Keratinocyte (primary cell): ENCODE measurements around the gene ARHGAP10. TPM values are rescaled to one million over a fixed set of nuclear protein-coding genes. Genes with fewer than 3 reads are reported as not detected.

Experiments used
- DNase-seq: peaks from one replicate; pipeline ENCODE4 v3.0.0-alpha.2; 2011; ENCODE audit warnings: low read depth, missing footprints, low spot score
- FAIRE-seq: peaks from 2 replicates; lab custom pipeline; 2011; peaks lifted over from hg19 to GRCh38; lab: Jason Lieb, UNC
- H2AFZ ChIP-seq: 2 replicates; pipeline ENCODE4 v1.6.0; 2012; ENCODE audit warnings: low read length, control low read depth, inconsistent platforms; ENCODE audit not compliant: control insufficient read depth
- H3K27ac ChIP-seq: 2 replicates; pipeline ENCODE4 v1.5.1; 2011; ENCODE audit warnings: low read length; ENCODE audit not compliant: control insufficient read depth, insufficient read depth
- H3K27me3 ChIP-seq: 3 replicates; pipeline ENCODE4 v1.6.0; 2011; ENCODE audit warnings: low read length; ENCODE audit not compliant: control insufficient read depth, insufficient read depth; ENCODE audit errors: extremely low read depth
- H3K36me3 ChIP-seq, 2 experiments: 2 replicates in 1 of 2; 3 replicates in 1 of 2; pipeline ENCODE4 v1.5.1; 2011; ENCODE audit warnings: low read length in 2 of 2, mild to moderate bottlenecking in 1 of 2; ENCODE audit not compliant: control insufficient read depth in 2 of 2, insufficient read depth in 2 of 2; ENCODE audit errors: extremely low read depth in 1 of 2
- H3K4me1 ChIP-seq: 3 replicates; pipeline ENCODE4 v1.5.1; 2011; ENCODE audit warnings: low read length; ENCODE audit not compliant: control insufficient read depth, insufficient read depth; ENCODE audit errors: extremely low read depth
- H3K4me2 ChIP-seq: 3 replicates; pipeline ENCODE4 v1.6.0; 2011; ENCODE audit warnings: low read depth, low read length; ENCODE audit not compliant: control insufficient read depth, insufficient read depth; ENCODE audit errors: extremely low read depth
- H3K4me3 ChIP-seq, 3 experiments: fragments of 200-600 bp in 1 of 3; sonication (generic) in 1 of 3; 2 replicates in 2 of 3; 3 replicates in 1 of 3; pipeline ENCODE4 v1.5.1; 2011 to 2016; ENCODE audit warnings: low read length in 3 of 3, mild to moderate bottlenecking in 3 of 3, control low read depth in 2 of 3, inconsistent platforms in 1 of 3, low read depth in 1 of 3, mixed read lengths in 1 of 3, mixed run types in 1 of 3, moderate library complexity in 1 of 3; ENCODE audit not compliant: control insufficient read depth in 2 of 3, insufficient read depth in 2 of 3; ENCODE audit errors: extremely low read depth in 1 of 3
- H3K79me2 ChIP-seq: 2 replicates; pipeline ENCODE4 v1.6.0; 2012; ENCODE audit warnings: low read length; ENCODE audit not compliant: control insufficient read depth, insufficient read depth
- H3K9ac ChIP-seq: 3 replicates; pipeline ENCODE4 v1.6.0; 2011; ENCODE audit warnings: low read length; ENCODE audit not compliant: control insufficient read depth, insufficient read depth; ENCODE audit errors: extremely low read depth
- H3K9me1 ChIP-seq: 3 replicates; pipeline ENCODE4 v1.6.0; 2011; ENCODE audit warnings: low read length; ENCODE audit not compliant: control insufficient read depth, insufficient read depth; ENCODE audit errors: extremely low read depth
- H3K9me3 ChIP-seq: 2 replicates; pipeline ENCODE4 v1.5.1; 2012; ENCODE audit warnings: low read depth, low read length; ENCODE audit not compliant: control insufficient read depth
- H4K20me1 ChIP-seq: 3 replicates; pipeline ENCODE4 v1.6.0; 2011; ENCODE audit warnings: low read length; ENCODE audit not compliant: control insufficient read depth, insufficient read depth; ENCODE audit errors: extremely low read depth
- EZH2 ChIP-seq: IDR thresholded peaks from one replicate; pipeline ENCODE4 v1.6.1; 2012; ENCODE audit warnings: inconsistent platforms, mild to moderate bottlenecking, low read length, moderate library complexity
- dilution Hi-C: fragments of 300-500 bp; cut with MboI; formaldehyde crosslinking; loops from one replicate; pipeline ENCODE4 v1.7.0; 2020; ENCODE audit warnings: low sequenced_read_pairs; ENCODE audit not compliant: extremely low pct_ligation_motif_present
- polyA plus RNA-seq, 5 experiments: library from polyadenylated mRNA; depleted of rRNA in 3 of 5; stranded (reverse) in 3 of 5; stranded (forward) in 1 of 5; unstranded in 1 of 5; fragments of >200 nt; gene quantifications; 1 replicate in 1 of 5; 2 replicates in 3 of 5; 3 replicates in 1 of 5; pipeline versions ENCODE4 v1.2.1 to v1.2.3, GENCODE V29; 2011 to 2012; ENCODE audit warnings: missing spikeins in 2 of 5, low read depth in 1 of 5, low replicate concordance in 1 of 5
- TF ChIP-seq, protein P1 (sequence below), 3 experiments: IDR thresholded peaks in 1 of 3; conservative IDR thresholded peaks in 1 of 3; optimal IDR thresholded peaks in 1 of 3; 2 replicates in 2 of 3; 3 replicates in 1 of 3; pipeline versions ENCODE3 to v1.5.1; 2011; ENCODE audit warnings: low read length in 3 of 3, mild to moderate bottlenecking in 3 of 3, moderate library complexity in 2 of 3, control low read depth in 1 of 3, inconsistent platforms in 1 of 3; ENCODE audit not compliant: insufficient read depth in 2 of 3; ENCODE audit errors: extremely low read depth in 1 of 3

The ARHGAP10 gene
- polyA plus RNA-seq, 1 donor (not counting 4 experiments of a cell fraction or from before 2014, with no cell fraction given): 18.7 TPM

DNA sequence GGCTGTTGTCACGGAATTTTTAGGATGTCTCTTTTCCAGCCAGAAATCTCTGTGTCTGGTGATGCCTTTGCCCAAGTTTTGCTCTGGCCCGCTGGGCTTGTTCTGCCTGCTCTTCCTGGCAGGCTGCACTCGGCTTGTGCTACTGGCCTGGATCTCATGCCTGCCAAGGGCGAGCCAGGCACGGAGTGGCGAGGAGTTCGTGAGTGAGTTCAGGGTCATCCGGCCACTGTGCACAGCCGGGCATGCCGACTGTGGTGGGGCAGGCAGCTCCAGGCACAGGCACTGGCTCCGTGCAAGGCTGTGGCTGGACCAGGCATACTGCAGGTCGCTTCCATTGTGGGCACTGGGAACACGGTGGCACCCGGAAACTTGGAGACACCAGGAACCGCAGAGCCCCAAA lies 129.1 kb downstream of the ARHGAP10 start:
- no peak for FAIRE-seq
- Histone ChIP-seq H3K9me3 (no peaks in the 10 kb centered on the region), H3K9ac (no peak overlapping the region), H3K79me2 (no peaks in the 10 kb centered on the region), H3K27ac (no peak overlapping the region), H2AFZ (no peak overlapping the region), H3K4me1 (no peaks in the 10 kb centered on the region), H4K20me1 (no peaks in the 10 kb centered on the region), H3K4me3 (no peak overlapping the region), H3K4me2 (no peak overlapping the region), H3K36me3 (peaks cover 0 to 2% of the 10 kb centered on the region in 2 experiments), H3K27me3 (no peaks in the 10 kb centered on the region), H3K9me1 (no peaks in the 10 kb centered on the region)
- no peak for DNase-seq
- dilution Hi-C loops: no loop called here
- TF ChIP-seq, protein P1, sequence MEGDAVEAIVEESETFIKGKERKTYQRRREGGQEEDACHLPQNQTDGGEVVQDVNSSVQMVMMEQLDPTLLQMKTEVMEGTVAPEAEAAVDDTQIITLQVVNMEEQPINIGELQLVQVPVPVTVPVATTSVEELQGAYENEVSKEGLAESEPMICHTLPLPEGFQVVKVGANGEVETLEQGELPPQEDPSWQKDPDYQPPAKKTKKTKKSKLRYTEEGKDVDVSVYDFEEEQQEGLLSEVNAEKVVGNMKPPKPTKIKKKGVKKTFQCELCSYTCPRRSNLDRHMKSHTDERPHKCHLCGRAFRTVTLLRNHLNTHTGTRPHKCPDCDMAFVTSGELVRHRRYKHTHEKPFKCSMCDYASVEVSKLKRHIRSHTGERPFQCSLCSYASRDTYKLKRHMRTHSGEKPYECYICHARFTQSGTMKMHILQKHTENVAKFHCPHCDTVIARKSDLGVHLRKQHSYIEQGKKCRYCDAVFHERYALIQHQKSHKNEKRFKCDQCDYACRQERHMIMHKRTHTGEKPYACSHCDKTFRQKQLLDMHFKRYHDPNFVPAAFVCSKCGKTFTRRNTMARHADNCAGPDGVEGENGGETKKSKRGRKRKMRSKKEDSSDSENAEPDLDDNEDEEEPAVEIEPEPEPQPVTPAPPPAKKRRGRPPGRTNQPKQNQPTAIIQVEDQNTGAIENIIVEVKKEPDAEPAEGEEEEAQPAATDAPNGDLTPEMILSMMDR (optimal IDR thresholded peaks at IDR 0.05 in 1 of 3, IDR thresholded peaks at IDR 0.05 in 1 of 3, conservative IDR thresholded peaks at IDR 0.05 in 1 of 3; ENCODE audit: extremely low read depth in 1 of 3, insufficient read depth in 2 of 3, low read length in 3 of 3): no peak
- no peak for TF ChIP-seq EZH2

DNA sequence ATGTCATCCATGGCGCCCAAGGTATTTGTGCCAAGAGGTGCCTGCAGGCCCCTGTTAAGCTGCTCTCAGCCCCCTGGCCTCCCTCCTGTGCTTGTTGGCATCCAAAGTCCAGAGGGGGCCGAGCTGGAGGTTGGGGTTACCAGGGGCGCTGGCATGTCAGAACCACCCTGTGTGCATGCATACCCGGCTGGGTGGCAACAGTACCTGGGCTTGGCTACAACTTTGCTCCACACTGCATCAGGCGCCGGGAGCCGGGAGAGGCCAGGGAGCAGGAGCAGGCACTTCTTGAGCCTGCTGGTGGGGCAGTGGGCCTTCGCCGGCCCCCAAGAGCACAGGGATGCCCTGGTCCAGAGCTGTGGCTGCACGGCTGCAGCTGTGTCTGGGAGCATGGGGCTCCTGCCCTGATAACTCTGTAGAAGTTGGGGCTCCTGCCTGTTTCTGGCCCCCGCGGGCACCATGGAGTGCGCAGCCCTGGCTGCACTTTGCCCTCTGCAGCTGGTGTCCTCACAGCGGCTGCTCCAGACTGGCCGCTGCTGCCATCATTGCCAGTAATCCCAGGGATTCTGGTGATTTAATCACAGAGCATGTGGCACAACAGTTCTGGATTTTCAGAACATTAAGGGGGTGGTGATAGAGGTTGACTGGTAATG lies 130.3 kb downstream of the ARHGAP10 start:
- no peak for DNase-seq
- H3K9ac ChIP-seq: no peak overlapping the region
- H3K27me3 ChIP-seq: no peaks in the 10 kb centered on the region
- no peaks in the 10 kb centered on the region for H3K9me3 ChIP-seq
- H3K27ac ChIP-seq: no peak overlapping the region
- no peaks in the 10 kb centered on the region for H3K79me2 ChIP-seq
- TF ChIP-seq, protein P1 (optimal IDR thresholded peaks at IDR 0.05 in 1 of 3, IDR thresholded peaks at IDR 0.05 in 1 of 3, conservative IDR thresholded peaks at IDR 0.05 in 1 of 3; ENCODE audit: extremely low read depth in 1 of 3, insufficient read depth in 2 of 3, low read length in 3 of 3): no peak
- no peak for TF ChIP-seq EZH2
- peaks cover 2% of the 10 kb centered on the region in 2 experiments for H3K36me3 ChIP-seq
- no peaks in the 10 kb centered on the region for H4K20me1 ChIP-seq
- dilution Hi-C loops: no loop called here
- FAIRE-seq: no peak
- no peak overlapping the region for H3K4me2 ChIP-seq
- no peak overlapping the region for H2AFZ ChIP-seq
- H3K4me1 ChIP-seq: no peaks in the 10 kb centered on the region
- H3K9me1 ChIP-seq: no peaks in the 10 kb centered on the region
- H3K4me3 ChIP-seq: no peak overlapping the region
